Lower leg skin (tissue), 4 donors: ENCODE results near the gene CACNA1G. TPM values are rescaled to one million over a fixed set of nuclear protein-coding genes. Genes with fewer than 3 reads are reported as not detected.

Experiments used
- DNase-seq, 2 donors: peaks; one replicate each; pipeline ENCODE4 v3.0.0-alpha.2; 2019; ENCODE audit warnings: low spot score in 2 of 2
- H3K4me3 ChIP-seq: fragments of 200-600 bp; sonication (generic); 2 replicates; pipeline ENCODE4 v1.5.1; 2017; ENCODE audit warnings: mild to moderate bottlenecking, low read depth; ENCODE audit not compliant: poor library complexity, severe bottlenecking
- CTCF ChIP-seq, 3 donors: fragments of 450-650 bp; IDR thresholded peaks; one replicate each; pipeline ENCODE4 v1.5.1; 2016; ENCODE audit warnings: antibody characterized with exemption in 3 of 3, mild to moderate bottlenecking in 3 of 3, moderate library complexity in 2 of 3
- POLR2A ChIP-seq, 2 donors: fragments of 450-650 bp; IDR thresholded peaks; one replicate each; pipeline ENCODE4 v1.6.1; 2016 to 2017; ENCODE audit warnings: antibody characterized with exemption in 2 of 2, mild to moderate bottlenecking in 1 of 2, moderate library complexity in 1 of 2
- WGBS, 2 donors: methylation state at CpG; one replicate each; pipeline ENCODE4 v1.1.5; 2018; 5-methylcytosine and 5-hydroxymethylcytosine counted together
- intact Hi-C: fragments of 100-400 bp; cut with DNase I; formaldehyde crosslinking; loops from one replicate; pipeline ENCODE4 v1.15.0; 2023; ENCODE audit warnings: low total_unique reads
- total RNA-seq, 4 donors: library from RNA; depleted of rRNA; stranded (reverse); fragments of >200 nt; gene quantifications; one replicate each; pipeline ENCODE4 v1.1.0, GENCODE V29; 2016

Gene CACNA1G
- total RNA-seq, 4 donors from 2014 or later: 1.3 to 3.1 (median 1.8) TPM

DNA sequence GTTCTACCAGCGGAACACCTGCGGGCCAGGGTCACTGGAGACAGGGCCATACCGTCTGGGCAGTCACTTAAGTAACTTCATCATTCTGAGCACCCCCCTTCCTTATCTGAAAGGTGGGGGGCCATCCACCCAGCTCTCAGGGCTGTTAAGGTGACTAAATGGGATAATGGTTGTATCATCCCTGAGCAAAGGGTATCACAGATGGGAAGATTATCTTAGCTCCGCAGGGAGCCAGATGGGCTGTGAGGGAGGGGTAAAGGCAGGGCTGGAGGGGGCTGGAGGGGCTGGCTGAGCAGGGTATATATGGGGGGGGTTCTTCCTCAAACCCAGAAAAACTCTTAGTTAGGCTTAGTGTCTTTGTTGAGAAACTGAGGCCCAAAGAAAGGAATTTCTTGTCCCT is 2.9 kb upstream of the CACNA1G start:
- no peak for DNase-seq
- no peak overlapping the region for H3K4me3 ChIP-seq
- 91 to 93% methylated on average over 4 of the region's 4 CpGs for WGBS, 2 donors
- TF ChIP-seq CTCF (IDR thresholded peaks at IDR 0.05) (no peak), POLR2A (IDR thresholded peaks at IDR 0.05) (no peak)
- intact Hi-C loops: no loop called here

GRCh38 chr17:50558091-50558490 is 2.4 kb upstream of the CACNA1G start:
- 52 to 77% methylated on average over 4 of the region's 4 CpGs for WGBS, 2 donors
- intact Hi-C loops: no loop called here
- TF ChIP-seq CTCF (IDR thresholded peaks at IDR 0.05) (no peak), POLR2A (IDR thresholded peaks at IDR 0.05) (no peak)
- H3K4me3 ChIP-seq: no peak overlapping the region
- no peak for DNase-seq

DNA sequence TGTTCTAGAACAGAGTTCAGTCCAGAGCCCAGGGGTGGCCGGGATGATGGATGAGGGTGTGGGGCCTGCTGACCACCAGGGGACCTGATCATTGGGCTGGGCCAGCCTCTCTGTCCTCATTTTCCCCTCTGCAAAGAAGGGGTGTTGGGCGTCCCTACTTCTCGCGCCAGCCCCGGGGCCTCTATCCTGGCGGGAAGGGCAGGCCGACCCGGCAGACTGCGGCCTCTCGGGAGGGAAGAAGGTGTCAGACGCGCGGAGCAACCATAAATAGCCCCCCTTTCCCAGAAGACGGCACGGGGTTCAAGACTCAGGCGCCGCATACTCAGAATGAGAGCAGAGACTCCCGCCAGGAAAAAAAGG is 2.0 kb upstream of the CACNA1G start:
- DNase-seq: no peak
- no peak overlapping the region for H3K4me3 ChIP-seq
- intact Hi-C loops: no loop called here
- 26 to 48% methylated on average over 18 of the region's 18 CpGs for WGBS, 2 donors
- no peak for TF ChIP-seq POLR2A (IDR thresholded peaks at IDR 0.05)
- no peak for TF ChIP-seq CTCF (IDR thresholded peaks at IDR 0.05)

DNA sequence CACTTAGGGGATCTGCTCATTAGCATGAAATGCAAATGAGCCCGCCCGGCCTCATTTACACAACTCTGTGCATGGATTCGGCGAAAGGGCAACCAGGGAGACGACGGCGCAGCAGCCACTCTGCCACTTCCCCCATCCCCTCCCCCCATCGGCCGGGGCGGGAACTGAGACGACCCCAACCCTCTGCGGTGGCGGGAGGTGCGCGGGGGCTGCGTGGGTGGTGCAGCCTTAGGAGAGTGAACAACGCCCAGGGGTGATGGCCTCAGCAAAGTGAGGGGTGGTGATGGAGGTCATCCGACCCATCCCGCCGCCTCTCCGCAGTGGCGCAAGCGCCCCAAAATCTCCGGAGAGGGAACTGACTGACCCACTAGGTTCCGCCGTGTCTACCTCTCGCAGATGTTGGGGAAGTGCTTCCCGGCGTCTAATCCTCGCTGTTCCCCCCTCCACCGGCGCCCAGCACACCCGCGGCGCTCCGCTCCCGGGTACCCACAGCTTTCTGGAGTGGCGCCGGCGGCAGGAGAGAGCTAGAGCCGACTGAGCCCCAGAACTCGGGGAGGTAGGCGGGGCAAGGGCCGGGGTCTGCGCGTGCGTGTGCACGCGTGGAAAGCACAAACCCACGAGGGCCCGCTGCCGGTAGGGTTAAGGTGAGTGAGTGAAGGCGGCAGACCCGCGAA is 1.4 kb upstream of the CACNA1G start:
- DNase-seq: no peak
- H3K4me3 ChIP-seq: no peak overlapping the region
- 4 to 5% methylated on average over 52 to 55 of the region's 55 CpGs for WGBS, 2 donors
- TF ChIP-seq CTCF (IDR thresholded peaks at IDR 0.05) (no peak), POLR2A (IDR thresholded peaks at IDR 0.05) (no peak)
- intact Hi-C loops: no loop called here

DNA sequence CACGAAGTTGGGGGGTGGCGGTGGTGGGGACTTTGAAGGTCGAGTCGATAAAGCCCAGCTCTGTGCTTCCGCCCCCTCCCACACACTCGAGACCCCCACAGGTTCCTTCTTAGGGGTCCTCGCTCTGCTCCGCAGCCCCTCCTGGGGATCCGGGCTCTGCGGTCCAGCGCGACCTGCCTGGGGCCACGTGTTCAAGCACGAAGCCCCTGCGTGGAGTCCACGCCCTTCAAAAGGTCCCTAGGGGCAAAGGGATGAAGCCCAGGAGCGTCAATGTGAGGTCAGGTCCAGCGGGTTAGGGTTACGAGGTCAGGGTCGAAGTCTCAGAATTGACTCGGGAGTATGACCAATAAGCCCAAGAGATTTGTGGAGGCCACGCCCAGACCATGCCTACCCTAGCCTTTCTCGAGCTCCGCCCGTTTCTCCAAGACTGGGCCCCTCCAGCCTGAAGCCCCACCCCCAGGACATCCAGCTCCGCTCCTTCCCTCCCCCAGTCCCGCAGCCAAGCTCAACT is 786 bp upstream of the CACNA1G start:
- TF ChIP-seq POLR2A (IDR thresholded peaks at IDR 0.05) (no peak), CTCF (IDR thresholded peaks at IDR 0.05) (no peak)
- peak overlapping the region; percentile 21 for H3K4me3 ChIP-seq
- peak; percentile 67 to 95 for DNase-seq
- 3 to 7% methylated on average over 26 to 27 of the region's 27 CpGs for WGBS, 2 donors
- intact Hi-C loops: no loop called here
